Parathyroid adenoma (tissue), 2 donors: ENCODE data around the gene VPS9D1.
"Not testable (repeated sequence)": the region's sequence is repeated elsewhere in the genome, so short reads cannot be mapped to it uniquely, and the experiment has no call there.

ENCODE experiments used
- H2AFZ ChIP-seq: fragments of 300-600 bp; sonication (generic); one replicate; pipeline ENCODE4 v1.7.0; 2017; ENCODE audit warnings: antibody characterized with exemption, mild to moderate bottlenecking
- H3K27ac ChIP-seq: fragments of 300-600 bp; sonication (generic); one replicate; pipeline ENCODE4 v1.7.0; 2017
- H3K27me3 ChIP-seq: fragments of 300-600 bp; sonication (generic); one replicate; pipeline ENCODE4 v1.7.0; 2017; ENCODE audit warnings: low read length; ENCODE audit not compliant: control insufficient read depth, insufficient read depth
- H3K36me3 ChIP-seq: fragments of 300-600 bp; sonication (generic); one replicate; pipeline ENCODE4 v1.7.0; 2017; ENCODE audit warnings: low read length; ENCODE audit not compliant: control insufficient read depth, insufficient read depth
- H3K4me1 ChIP-seq: fragments of 300-600 bp; sonication (generic); one replicate; pipeline ENCODE4 v1.7.0; 2017; ENCODE audit warnings: control low read depth
- H3K4me2 ChIP-seq: fragments of 300-600 bp; sonication (generic); one replicate; pipeline ENCODE4 v1.7.0; 2017; ENCODE audit warnings: low read length
- H3K4me3 ChIP-seq: fragments of 300-600 bp; sonication (generic); one replicate; pipeline ENCODE4 v1.7.0; 2017; ENCODE audit warnings: low read depth, low read length
- H3K79me2 ChIP-seq: fragments of 300-600 bp; sonication (generic); one replicate; pipeline ENCODE4 v1.7.0; 2017; ENCODE audit warnings: control low read depth
- H3K9ac ChIP-seq: fragments of 300-600 bp; sonication (generic); one replicate; pipeline ENCODE4 v1.7.0; 2017; ENCODE audit warnings: mild to moderate bottlenecking
- H3K9me3 ChIP-seq: fragments of 300-600 bp; sonication (generic); one replicate; pipeline ENCODE4 v1.7.0; 2017; ENCODE audit warnings: low read length; ENCODE audit not compliant: control insufficient read depth
- TF ChIP-seq, protein P1 (sequence below): fragments of 300-600 bp; sonication (generic); IDR thresholded peaks from one replicate; pipeline ENCODE4 v1.7.0; 2017; ENCODE audit warnings: antibody characterized with exemption, mild to moderate bottlenecking
- donor health status: primary hyperparathyroidism.

The VPS9D1 gene

GRCh38 chr16:89691231-89691985 is 29.3 kb downstream of the VPS9D1 start:
- Histone ChIP-seq H3K36me3 (no peaks in the 10 kb centered on the region), H3K27ac (no peak overlapping the region), H3K27me3 (no peaks in the 10 kb centered on the region)

DNA sequence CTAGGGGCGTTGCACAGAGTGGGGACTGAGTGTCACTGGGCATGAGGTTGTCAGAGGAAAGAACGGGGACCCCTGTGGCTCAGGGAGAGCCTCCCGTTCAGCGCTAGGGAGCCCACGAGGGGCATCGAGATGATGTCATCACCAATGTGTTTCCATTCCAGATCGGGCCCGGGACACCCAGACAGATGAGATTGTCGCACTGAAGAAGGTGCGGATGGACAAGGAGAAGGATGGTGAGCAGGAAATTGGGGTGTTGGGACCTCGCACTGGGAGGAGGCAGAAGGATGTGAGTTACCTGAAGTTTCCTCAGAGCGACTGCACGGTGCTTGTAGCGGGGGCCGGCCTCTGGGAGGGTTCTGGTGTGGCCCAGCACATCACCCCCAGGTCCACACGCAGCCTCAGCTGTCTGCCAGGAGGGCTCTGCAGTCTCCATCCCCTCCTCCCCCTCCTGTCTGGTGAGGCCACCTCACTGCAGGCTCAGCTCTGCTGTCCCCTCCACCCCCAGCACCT is 30.3 kb downstream of the VPS9D1 start:
- H3K27me3 ChIP-seq = no peaks in the 10 kb centered on the region
- no peaks in the 10 kb centered on the region for H3K9me3 ChIP-seq
- H3K4me1 ChIP-seq = peaks cover 5% of the 10 kb centered on the region
- H3K36me3 ChIP-seq = no peaks in the 10 kb centered on the region
- TF ChIP-seq, protein P1, sequence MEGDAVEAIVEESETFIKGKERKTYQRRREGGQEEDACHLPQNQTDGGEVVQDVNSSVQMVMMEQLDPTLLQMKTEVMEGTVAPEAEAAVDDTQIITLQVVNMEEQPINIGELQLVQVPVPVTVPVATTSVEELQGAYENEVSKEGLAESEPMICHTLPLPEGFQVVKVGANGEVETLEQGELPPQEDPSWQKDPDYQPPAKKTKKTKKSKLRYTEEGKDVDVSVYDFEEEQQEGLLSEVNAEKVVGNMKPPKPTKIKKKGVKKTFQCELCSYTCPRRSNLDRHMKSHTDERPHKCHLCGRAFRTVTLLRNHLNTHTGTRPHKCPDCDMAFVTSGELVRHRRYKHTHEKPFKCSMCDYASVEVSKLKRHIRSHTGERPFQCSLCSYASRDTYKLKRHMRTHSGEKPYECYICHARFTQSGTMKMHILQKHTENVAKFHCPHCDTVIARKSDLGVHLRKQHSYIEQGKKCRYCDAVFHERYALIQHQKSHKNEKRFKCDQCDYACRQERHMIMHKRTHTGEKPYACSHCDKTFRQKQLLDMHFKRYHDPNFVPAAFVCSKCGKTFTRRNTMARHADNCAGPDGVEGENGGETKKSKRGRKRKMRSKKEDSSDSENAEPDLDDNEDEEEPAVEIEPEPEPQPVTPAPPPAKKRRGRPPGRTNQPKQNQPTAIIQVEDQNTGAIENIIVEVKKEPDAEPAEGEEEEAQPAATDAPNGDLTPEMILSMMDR = no peak
- peaks cover 20% of the 10 kb centered on the region for H3K79me2 ChIP-seq
- no peak overlapping the region for H2AFZ ChIP-seq
- H3K4me2 ChIP-seq = no peak overlapping the region
- H3K27ac ChIP-seq = no peak overlapping the region
- H3K4me3 ChIP-seq = no peak overlapping the region
- no peak overlapping the region for H3K9ac ChIP-seq

More at GRCh38 chr16:89691231-89691985, 29.3 kb downstream of the VPS9D1 start:
- Histone ChIP-seq H3K79me2 (peaks cover 20% of the 10 kb centered on the region), H2AFZ (no peak overlapping the region), H3K9me3 (no peaks in the 10 kb centered on the region), H3K4me2 (no peak overlapping the region), H3K4me1 (peaks cover 5% of the 10 kb centered on the region), H3K9ac (no peak overlapping the region), H3K4me3 (no peak overlapping the region)
- TF ChIP-seq, protein P1 = no peak

GRCh38 chr16:89689621-89690020 is 31.1 kb downstream of the VPS9D1 start:
- H3K27me3 ChIP-seq, H3K9me3 ChIP-seq, H3K9ac ChIP-seq, H2AFZ ChIP-seq, H3K4me2 ChIP-seq, H3K4me3 ChIP-seq, H3K27ac ChIP-seq, H3K36me3 ChIP-seq, H3K4me1 ChIP-seq: not testable (repeated sequence)
- peaks cover 20% of the 10 kb centered on the region for H3K79me2 ChIP-seq

GRCh38 chr16:89689142-89689541 is 31.6 kb downstream of the VPS9D1 start:
- H3K9ac ChIP-seq = no peak overlapping the region
- no peak overlapping the region for H3K4me2 ChIP-seq
- peaks cover 5% of the 10 kb centered on the region for H3K4me1 ChIP-seq
- no peaks in the 10 kb centered on the region for H3K9me3 ChIP-seq
- TF ChIP-seq, protein P1 = no peak
- peaks cover 20% of the 10 kb centered on the region for H3K79me2 ChIP-seq
- no peaks in the 10 kb centered on the region for H3K36me3 ChIP-seq
- no peak overlapping the region for H2AFZ ChIP-seq
- H3K4me3 ChIP-seq = no peak overlapping the region
- H3K27me3 ChIP-seq = no peaks in the 10 kb centered on the region
- H3K27ac ChIP-seq = no peak overlapping the region

DNA sequence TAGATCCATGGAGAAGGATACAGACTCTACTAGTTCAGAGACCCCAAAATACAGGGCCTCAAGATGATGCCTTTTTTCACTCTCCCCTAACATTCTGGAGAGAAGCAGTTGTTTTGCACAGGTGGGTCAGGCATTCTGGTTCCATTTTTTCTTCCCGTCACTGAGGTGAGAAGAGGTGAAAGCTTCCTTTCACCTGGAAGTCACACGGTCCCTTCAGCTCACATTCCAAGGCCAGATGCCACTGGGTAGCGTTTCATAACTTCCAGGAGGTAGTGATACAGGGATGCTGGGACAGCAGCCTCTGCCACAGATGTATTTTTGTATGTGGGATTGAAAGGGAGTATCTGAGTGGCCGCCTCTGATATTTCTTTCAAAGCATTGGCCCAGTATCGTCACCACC is 32.3 kb downstream of the VPS9D1 start:
- no peak overlapping the region for H3K9ac ChIP-seq
- H3K27ac ChIP-seq = no peak overlapping the region
- peaks cover 5% of the 10 kb centered on the region for H3K4me1 ChIP-seq
- no peak overlapping the region for H2AFZ ChIP-seq
- H3K27me3 ChIP-seq = no peaks in the 10 kb centered on the region
- TF ChIP-seq, protein P1 = no peak
- no peak overlapping the region for H3K4me3 ChIP-seq
- H3K79me2 ChIP-seq = peaks cover 20% of the 10 kb centered on the region
- H3K4me2 ChIP-seq = no peak overlapping the region
- H3K36me3 ChIP-seq = no peaks in the 10 kb centered on the region
- no peaks in the 10 kb centered on the region for H3K9me3 ChIP-seq
